Esophagus muscularis mucosa (tissue), 3 donors: ENCODE data around the gene THSD4.

Experiments used
- CTCF ChIP-seq, 3 experiments: fragments of 200-600 bp in 2 of 3; fragments of 450-650 bp in 1 of 3; sonication (generic) in 2 of 3; IDR thresholded peaks; one replicate each; pipeline ENCODE4 v1.5.1; 2017 to 2019; ENCODE audit warnings: antibody characterized with exemption in 3 of 3, mild to moderate bottlenecking in 2 of 3, moderate library complexity in 1 of 3
- POLR2A ChIP-seq: fragments of 450-650 bp; IDR thresholded peaks from one replicate; pipeline ENCODE4 v1.6.1; 2017; ENCODE audit warnings: antibody characterized with exemption, moderate library complexity, mild to moderate bottlenecking, low read depth
- POLR2AphosphoS5 ChIP-seq, 2 donors: sonication (generic); formaldehyde crosslinking; IDR thresholded peaks; one replicate each; pipeline ENCODE4 v1.6.1; 2017; ENCODE audit warnings: antibody characterized with exemption in 2 of 2

GRCh38 chr15:71545923-71546322, 430.7 kb downstream of the THSD4 start:
- TF ChIP-seq CTCF (IDR thresholded peaks at IDR 0.05) = no peak
- no peak for TF ChIP-seq POLR2A
- no peak for TF ChIP-seq POLR2AphosphoS5 (IDR thresholded peaks at IDR 0.05)
